SK-N-SH treated with all-trans-retinoic acid at 6 μM for 48 hours (cell line): ENCODE data around the gene PHIP.

Experiments
- CREB5 ChIP-seq: fragments of 250-450 bp; sonication (Bioruptor Pico); IDR thresholded peaks from 2 replicates; pipeline ENCODE4 v1.5.1; 2020; ENCODE audit warnings: low read depth, mild to moderate bottlenecking, moderate library complexity
- GLIS3 ChIP-seq: fragments of 250-450 bp; sonication (Bioruptor Pico); IDR thresholded peaks from 2 replicates; pipeline ENCODE4 v1.5.0; 2020; ENCODE audit warnings: mild to moderate bottlenecking, moderate library complexity
- PPARA ChIP-seq: fragments of 250-450 bp; sonication (Bioruptor Pico); IDR thresholded peaks from 2 replicates; pipeline ENCODE4 v1.5.0; 2020; ENCODE audit warnings: mild to moderate bottlenecking, borderline replicate concordance
- RARB ChIP-seq: fragments of 250-450 bp; sonication (Bioruptor Pico); IDR thresholded peaks from 2 replicates; pipeline ENCODE4 v1.8.0; 2021; ENCODE audit warnings: mild to moderate bottlenecking, moderate library complexity
- SNAI2 ChIP-seq: fragments of 250-450 bp; sonication (Bioruptor Pico); IDR thresholded peaks from 2 replicates; pipeline ENCODE4 v1.5.0; 2020; ENCODE audit warnings: mild to moderate bottlenecking, moderate library complexity
- ZFP3 ChIP-seq: fragments of 250-450 bp; sonication (Bioruptor Pico); IDR thresholded peaks from 2 replicates; pipeline ENCODE4 v1.5.0; 2020; ENCODE audit warnings: mild to moderate bottlenecking, moderate library complexity
- ZFP30 ChIP-seq: fragments of 450-650 bp; formaldehyde crosslinking; IDR thresholded peaks from 2 replicates; pipeline ENCODE4 v1.5.0; 2022; ENCODE audit warnings: mild to moderate bottlenecking, moderate library complexity

GRCh38 chr6:78993955-78994354, 84.1 kb downstream of the PHIP start:
- no peak for TF ChIP-seq RARB (CRISPR knock-in tag)
- TF ChIP-seq ZFP3 (CRISPR knock-in tag): no peak
- no peak for TF ChIP-seq PPARA
- no peak for TF ChIP-seq GLIS3 (CRISPR knock-in tag)
- no peak for TF ChIP-seq ZFP30
- TF ChIP-seq SNAI2 (CRISPR knock-in tag): no peak
- TF ChIP-seq CREB5 (CRISPR knock-in tag): no peak
